ENCODE data around the gene SLIT1. TPM values are rescaled to one million over a fixed set of nuclear protein-coding genes. Genes with fewer than 3 reads are reported as not detected.
A peak's percentile ranks its signal among the peaks of the same experiment; 100 is the strongest.
"Not testable (repeated sequence)": the region's sequence is repeated elsewhere in the genome, so short reads cannot be mapped to it uniquely, and the experiment has no call there.

The SLIT1 gene
- total RNA-seq, 1 experiment from 2014 or later: not detected

DNA sequence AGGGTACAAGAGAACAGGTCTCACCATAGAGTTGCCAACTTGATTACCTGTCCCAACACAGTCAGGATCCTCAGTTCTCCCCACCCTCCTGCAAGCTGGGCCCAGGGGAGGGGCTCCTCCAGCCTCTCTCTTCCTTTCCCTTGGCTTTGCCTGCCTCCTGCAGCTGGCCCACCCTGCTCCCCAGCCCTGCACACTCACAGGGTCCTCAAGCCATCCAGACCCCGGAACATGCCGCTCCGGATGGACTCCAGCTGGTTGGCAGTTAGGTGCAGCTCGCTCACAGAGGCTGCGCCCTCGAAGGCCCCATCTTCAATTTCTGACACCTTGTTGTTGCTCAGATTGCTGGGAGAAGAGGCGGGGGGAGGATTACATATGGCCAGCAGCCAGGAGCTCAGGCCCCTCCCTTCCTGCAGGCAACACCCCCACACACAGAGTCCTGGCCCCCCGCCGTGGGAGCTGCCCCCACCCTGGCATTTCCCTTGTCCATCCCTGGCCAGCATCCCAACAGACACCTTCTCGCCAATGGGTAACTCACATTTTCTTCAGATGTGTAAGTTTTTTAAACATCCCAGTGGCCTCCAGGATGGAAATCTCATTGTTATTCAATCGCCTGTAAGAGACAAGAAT is 139.2 kb downstream of the SLIT1 start:
- DNase-seq (ENCODE audit: low spot score): no peak

DNA sequence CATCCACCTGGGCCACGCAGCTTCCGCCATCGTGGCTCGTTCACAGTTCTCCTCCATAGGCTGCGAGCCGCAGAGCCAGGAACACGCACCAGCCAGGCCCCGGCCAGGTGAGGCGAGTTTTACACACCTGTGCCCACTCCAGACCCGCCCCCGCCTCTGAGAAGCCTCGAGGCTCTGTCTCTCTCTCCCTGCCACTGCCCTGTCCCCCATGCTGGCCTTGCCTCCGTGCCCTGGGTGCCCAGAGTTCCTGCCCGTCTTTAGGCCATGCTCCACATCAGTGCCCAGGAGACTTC is 142.2 kb downstream of the SLIT1 start:
- no peak for DNase-seq (ENCODE audit: low spot score)

DNA sequence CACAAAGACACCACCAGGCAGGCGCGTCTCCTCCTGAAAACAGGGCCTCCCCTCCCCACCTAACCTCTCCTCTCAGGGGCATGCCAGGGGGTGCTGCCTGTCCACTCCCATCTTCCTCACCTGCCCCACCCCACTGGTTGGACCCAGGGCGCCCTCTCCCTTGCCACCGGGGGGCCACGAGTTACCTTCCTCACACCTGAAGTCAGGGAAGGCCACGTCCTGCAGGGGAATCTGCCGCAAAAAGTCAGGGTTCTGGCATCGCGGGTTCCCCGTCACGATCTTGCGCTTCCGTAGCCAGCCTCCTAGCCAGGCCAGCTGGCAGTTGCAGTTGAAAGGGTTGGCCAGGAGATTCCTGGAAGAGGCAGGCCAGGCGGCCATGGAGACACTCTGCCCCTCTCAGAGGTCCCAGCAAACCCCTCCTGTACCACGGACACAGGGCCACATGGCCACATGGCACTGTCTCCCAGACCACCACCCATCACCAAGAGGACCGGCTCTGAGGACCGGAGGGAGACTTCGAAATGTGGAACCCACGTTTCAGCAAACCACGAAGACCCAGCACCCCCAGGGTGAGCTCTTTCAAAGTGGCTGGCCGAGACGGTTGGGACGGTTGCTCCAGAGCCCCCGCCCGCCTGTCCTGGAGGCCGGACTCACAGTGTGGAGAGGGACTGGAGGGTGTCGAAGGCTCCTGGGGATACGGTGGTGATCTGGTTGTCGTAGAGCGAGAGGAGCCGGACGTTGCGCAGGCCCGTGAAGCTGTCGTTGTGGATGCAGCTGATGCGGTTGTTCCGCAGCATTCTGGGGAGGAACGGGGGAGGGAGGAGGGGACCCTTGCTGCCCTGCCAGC is 142.8 kb downstream of the SLIT1 start:
- no peak for DNase-seq (ENCODE audit: low spot score)

DNA sequence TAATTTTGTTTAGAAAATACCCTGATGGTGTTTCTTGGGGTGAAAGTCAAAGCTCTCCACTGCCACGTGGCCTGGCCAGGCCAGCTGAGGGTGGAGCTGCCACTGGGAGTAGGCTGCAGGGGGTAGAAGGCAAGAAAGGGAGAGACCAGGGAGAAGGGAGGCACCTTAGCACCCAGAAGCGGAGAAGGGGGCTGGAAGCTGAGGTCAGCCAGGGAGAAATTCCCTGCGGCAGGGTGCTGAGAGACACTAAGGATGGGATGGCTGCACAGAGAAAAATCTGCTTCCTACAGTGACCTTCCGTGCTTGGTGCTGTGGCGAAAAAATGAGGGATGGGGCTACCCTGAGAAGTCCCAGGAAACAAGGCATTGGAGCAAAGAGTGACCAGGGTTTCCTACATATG is 143.7 kb downstream of the SLIT1 start:
- no peak for DNase-seq (ENCODE audit: low spot score)

DNA sequence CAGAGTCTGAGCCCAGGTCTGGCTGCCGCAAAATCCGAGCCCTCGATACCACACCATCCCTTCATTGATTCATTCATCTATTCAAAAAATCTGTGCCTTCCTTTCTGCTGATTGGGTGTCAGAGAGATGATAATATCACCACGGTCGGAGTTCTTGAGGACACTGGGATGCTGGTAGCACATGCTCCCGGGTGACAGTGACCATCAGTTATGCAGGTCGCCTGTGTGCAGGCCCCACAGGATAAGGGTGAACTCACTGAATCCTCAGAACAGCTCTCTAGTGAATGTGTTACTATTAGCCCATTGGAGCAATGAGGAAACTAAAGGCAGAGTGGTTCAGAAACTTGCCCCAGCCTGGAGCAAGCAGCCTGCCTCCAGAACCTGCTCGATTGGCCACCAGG is 145.1 kb downstream of the SLIT1 start:
- no peak for DNase-seq (ENCODE audit: low spot score)

DNA sequence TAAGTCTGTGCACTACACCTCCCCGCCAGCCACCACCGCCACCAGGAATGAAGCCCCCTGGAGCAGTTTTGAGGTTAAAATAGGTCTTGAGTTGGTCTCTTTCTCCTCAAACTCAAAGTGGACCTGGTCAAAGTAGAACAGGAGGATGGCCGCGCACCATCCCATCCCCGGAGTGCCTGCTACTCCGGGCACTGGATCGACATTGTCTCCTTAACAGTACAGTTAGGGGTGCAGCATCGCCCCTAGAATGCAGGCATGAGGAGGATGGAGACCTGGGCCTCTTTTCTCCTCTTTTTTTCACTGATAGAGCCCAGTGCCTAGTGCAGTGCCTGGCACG is 145.5 kb downstream of the SLIT1 start:
- DNase-seq (ENCODE audit: low spot score): no peak

DNA sequence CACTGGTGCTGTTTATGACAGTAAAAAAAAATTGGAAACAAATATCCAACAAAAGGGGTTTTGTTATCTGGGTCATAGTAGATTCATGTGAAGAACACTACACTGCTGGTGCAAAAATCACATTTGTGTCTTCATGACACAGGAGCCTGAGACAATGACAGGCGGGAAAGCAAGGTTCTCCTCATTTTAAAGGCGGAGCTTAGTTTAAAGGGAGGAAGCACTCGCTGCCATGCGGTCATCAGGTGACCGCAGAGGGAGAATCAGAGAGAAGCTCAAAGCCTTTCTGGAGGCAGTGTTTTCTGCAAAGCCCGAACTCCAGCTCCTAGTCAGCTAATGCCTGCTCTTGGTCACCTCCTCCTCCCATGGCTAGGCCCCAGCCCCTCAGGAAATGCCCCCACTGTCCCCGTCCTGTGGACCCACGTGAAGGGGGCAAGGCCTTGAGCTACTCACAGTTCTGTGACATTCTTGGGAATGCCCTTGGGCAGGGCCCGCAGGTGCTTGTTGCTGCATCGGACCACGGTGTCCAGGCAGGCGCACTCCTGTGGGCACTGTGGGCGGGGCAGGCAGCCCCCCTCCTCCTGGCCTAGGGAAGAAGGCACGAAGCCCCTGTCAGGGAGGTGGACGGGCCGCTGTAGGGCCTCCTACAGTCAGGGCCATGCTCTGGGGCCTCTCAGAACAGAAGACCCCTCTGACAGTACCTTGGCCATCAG is 146.1 kb downstream of the SLIT1 start:
- no peak for DNase-seq (ENCODE audit: low spot score)

DNA sequence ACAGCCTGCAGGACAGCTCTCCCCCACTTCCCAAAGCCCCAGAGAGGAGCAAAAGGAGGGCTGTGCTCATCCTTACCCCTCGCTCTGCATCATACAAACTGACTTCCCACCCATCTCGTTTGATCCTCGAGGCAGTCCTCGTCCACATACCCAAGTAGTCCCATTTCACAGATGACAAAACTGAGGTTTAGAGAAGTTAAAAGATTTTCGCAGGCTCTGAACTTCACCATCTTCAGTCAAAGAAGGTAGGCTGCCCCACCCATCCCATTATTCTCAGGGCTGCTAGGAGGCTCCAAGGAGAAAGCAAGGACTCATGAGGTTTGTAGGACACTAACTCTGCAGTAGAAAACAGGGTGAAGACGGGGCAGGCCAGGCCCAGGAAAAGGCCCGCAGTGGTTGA is 147.1 kb downstream of the SLIT1 start:
- DNase-seq (ENCODE audit: low spot score): no peak

DNA sequence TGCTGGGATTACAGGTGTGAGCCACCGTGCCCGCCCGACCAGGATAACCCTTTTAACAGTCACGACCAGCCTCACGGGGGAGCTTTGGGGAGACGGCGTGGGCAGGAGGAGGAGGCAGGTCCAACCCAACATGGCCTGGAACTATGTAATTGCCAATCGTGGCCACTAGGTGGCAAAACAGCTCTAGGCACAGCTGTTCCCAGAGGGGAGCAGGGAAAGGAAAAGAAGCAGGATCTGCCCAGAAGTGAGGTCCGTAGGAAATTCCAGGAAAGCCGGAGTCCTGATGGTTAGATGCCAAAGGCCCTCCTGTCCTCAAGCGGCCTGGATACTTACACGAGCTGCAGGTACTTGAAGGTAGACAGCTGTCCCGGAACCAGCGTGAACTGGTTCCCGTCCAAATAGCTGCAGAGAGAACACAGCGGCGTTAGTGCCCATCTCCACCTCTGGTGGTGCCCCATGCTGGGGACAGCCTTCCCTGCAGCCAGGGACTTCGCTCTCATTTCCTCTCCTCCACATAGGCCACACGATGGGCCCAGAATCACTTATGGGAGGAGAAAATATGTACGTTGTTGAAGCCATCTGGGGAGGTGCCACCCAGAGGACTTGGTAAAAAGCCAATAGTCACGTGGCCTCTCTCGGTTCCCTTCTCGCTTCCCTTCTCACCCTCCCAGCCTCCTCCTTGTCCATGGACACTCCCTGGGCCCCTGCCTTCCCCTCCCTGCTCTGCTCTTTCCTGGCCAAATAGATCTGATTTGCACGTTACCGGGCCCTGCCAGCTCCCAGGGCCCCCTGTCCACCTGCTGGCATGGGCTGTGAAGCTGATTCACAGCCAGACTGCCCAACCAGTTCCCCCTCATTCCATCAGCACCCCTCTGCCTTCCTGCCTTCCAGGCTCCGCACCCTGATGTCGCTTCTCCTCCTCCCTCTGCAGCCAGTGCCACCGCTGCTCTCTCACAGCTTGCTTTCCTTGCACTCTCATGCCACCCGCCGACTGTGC is 148.1 kb downstream of the SLIT1 start:
- peak; percentile 91 for DNase-seq (ENCODE audit: low spot score)

DNA sequence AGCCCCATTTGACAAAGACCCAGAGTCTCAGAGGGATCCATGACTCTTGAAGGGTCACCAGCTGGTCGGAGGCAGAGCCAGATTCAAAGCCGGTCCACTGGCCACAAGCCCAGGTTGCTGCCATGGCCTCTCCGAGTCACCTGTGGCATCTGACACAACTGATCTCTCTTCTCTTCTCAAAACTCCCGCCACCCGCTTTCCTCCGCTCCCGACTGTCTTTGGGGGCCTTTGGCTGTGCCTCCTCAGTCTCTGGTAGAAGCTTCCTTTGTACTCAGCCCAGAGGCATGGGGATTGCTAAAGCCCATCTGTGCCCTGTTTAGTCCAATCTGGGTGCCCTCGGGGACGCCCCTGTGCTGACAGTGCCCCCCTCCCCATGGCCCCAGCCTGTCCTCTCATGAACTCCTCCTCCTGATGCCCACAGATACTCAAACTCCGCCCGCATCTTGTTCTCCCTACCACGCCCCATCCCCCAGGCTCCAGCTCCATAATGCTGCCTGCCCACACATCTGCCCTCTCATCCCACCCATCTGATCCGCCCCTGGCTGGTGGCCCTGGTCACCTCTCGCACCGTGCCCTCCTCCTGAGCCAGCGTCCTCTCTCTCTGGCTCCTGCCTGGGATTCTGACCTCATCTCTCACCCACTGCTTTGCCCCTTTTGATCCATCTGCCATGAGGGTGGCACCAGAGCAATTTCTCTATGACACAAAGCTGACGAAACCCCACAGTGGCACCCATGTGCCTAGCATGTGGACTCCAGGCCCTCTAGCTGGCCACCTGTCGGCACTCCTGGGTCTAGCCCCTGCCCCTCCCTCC is 150.6 kb downstream of the SLIT1 start:
- no peak for DNase-seq (ENCODE audit: low spot score)

DNA sequence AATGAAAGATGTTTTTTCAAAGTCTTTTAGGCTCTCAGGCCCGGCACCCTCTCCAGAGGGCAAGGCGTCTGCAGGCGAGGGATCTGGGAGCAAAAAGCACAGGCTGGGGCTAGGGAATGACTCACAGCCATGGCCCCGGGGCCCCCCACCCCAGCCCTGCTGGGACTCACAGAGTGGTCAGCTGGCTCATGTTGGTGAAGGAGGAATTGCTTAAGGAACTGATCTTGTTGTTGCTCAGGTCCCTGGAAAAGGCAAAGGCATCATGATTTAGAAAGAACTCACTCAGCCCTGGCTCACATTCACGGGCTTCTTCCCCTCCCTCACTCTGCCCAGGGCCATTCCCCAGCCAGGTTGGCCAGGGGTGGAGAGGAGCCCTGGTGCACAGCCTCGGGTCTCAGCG is 151.5 kb downstream of the SLIT1 start:
- DNase-seq (ENCODE audit: low spot score): no peak

DNA sequence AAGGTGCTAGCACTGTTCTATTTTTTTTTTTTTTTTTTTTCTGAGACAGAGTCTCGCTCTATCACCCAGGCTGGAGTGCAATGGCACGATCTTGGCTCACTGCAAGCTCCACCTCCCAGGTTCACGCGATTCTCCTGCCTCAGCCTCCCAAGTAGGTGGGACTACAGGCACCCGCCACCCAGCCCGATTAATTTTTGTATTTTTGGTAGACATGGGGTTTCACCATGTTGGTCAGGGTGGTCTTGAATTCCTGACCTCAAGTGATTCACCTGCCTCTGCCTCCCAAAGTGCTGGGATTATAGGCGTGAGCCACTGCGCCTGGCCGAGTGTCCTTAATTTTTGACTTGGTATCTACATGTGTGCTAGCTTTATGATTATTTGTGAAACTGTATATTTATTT is 151.9 kb downstream of the SLIT1 start:
- DNase-seq (ENCODE audit: low spot score): not testable (repeated sequence)

DNA sequence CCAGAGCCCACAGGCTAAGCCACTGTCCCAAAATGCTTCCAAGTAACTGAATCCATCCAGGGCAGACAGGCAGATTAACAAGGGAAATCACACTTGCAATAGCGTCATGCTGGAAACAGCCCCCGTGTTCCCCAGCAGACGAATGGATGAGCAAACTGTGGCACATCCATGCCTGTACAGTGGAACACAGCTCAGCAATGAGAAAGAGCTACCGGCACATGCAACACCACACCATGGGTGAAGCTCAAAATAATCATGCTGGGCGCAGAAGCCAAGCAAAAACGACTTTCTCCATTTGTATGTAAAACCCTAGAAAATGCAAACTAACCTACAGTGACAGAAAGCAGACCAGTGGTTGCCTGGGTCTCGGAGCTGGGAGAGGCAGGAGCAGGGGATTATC is 153.1 kb downstream of the SLIT1 start:
- no peak for DNase-seq (ENCODE audit: low spot score)

DNA sequence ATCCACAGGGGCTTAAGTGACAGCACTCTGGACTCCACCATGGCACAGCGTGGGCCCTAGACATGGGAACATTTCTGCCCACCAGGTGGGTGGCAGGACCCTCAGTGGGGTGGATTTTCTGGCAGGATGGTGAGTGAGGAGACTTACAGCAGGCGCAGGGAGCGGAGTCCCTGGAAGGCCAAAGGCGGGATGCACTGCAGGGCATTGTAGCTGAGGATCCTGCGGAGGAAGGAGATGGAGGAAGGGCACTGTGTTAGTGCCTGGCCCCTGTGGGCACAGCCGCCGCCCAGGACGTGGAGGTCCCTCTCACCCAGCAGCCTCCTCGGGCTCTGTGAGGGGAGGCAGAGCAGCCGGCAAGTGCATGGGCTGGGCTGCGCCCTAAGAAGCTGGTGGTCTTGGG is 154.3 kb downstream of the SLIT1 start:
- no peak for DNase-seq (ENCODE audit: low spot score)

DNA sequence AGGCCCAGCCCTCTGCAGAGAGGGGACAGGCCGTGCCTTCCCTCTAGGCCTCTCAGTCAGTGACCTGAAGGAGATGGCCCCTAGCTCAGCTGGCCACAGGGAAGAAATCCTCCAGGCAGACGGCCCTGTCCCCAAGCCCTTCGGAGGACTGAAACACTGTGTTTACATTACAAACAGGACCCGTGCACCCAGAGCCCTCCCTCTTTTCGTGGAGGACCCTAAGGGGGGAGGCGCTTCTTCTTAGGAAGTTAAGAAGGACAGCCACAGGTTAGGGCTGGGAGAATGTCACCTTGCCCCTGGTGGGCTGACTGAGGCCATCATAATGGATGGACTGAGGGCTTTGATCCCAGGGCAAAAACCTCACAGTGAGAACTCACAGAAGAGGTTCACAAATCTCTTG is 154.9 kb downstream of the SLIT1 start:
- DNase-seq (ENCODE audit: low spot score): no peak

DNA sequence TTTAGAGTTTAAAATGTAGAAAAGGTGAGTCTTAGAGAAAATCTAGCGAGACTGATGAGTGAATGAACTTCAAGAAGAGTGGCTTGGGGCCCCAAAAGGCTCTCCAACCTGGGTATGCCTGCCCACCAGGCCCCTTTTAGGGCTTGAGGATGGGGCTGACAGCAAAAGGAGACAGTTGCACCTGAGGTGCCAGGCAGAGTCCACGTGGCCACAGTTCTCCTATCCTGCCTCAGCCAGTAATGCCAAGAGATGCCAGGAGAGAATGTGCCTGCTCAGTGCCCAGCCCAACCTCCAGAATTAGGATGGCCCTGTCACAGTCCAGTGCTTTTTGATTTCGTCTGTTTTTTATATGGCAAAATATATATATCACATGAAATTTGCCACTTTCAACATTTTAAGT is 156.5 kb downstream of the SLIT1 start:
- no peak for DNase-seq (ENCODE audit: low spot score)

DNA sequence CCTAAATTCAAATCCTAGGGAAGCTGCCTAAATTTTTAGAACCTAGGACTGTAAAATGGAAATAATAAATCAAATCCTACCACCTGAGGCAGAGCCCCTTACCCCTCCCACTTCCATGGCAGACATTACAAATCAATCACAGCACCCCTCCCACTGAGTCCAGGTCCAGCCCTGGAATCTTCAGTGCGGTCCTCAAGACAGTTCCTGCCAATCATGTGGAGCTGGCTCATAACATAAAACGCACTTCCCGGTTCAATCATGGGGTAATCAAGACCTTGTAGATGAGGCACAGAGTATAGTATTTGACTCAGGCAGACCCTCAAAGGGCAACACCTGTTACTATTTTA is 157.0 kb downstream of the SLIT1 start:
- no peak for DNase-seq (ENCODE audit: low spot score)

DNA sequence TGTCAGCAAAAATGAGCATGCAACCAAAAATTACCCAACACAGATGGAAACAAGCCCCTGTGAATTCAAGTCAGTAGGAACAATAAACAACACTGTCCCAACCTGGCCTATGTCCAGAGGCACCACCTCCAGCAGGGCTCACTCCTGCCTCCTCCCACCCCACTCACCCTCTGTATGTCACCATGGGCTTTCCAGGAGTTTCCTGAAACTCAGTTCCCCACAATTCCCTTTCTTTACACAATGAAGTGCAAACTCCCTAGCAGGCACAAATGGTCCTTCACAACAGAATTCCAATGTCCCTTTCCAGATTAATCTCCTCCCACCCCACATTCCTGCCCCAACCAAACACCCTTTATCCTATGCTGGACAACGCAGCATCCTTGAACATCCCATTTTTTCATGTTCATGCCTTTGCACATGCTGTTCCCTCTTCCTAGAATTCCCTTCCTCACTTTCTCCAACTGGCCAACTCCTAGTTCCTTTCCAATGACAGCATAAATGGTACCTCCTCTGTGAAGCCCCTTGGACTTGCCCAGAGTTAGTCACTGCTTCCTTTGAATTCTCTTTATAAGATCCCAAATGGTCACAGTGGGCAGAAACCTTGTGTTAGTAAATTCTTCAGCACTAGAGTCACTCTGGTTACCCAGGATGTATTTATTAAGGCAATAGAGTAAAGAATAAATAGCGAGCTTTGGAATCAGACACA is 157.5 kb downstream of the SLIT1 start:
- DNase-seq (ENCODE audit: low spot score): peak; percentile 62

DNA sequence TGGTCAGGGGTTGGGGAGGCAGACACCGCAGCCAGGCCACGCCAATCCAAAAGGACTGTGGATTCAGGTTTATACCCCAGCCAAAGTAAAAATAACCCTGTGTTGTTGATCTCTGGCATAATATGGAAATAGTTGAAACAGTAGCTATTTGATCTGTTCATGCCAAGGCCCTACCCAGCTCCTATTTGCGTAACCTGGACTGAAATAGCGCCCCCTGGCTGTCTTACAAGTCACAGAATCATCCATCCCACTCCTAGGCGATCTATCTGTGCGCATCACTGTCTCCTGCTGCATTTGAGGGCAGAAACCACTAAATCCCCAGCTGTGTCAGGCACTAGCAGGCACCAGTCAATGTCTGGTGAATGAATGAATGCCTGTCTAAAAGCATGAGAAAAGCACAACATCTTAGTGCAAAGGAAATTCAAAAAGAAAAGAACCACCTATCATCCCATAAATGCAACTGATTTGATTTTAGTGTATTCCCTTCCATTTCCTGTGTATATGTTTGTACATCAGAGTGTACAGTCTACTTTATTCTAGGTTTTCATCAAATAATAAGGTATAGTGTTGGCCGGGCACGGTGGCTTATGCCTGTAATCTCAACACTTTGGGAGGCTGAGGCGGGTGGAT is 160.0 kb downstream of the SLIT1 start:
- DNase-seq (ENCODE audit: low spot score): peak; percentile 28
